GM18499 (cell line): Measurements from ENCODE around the gene TPP2.

ENCODE experiments used
- ATAC-seq: cut with Tn5 transposase; IDR thresholded peaks from one replicate; pipeline ENCODE4 v1.9.1; 2021; ENCODE audit warnings: moderate number of reproducible peaks; ENCODE audit not compliant: insufficient read depth, unreplicated experiment

The TPP2 gene

DNA sequence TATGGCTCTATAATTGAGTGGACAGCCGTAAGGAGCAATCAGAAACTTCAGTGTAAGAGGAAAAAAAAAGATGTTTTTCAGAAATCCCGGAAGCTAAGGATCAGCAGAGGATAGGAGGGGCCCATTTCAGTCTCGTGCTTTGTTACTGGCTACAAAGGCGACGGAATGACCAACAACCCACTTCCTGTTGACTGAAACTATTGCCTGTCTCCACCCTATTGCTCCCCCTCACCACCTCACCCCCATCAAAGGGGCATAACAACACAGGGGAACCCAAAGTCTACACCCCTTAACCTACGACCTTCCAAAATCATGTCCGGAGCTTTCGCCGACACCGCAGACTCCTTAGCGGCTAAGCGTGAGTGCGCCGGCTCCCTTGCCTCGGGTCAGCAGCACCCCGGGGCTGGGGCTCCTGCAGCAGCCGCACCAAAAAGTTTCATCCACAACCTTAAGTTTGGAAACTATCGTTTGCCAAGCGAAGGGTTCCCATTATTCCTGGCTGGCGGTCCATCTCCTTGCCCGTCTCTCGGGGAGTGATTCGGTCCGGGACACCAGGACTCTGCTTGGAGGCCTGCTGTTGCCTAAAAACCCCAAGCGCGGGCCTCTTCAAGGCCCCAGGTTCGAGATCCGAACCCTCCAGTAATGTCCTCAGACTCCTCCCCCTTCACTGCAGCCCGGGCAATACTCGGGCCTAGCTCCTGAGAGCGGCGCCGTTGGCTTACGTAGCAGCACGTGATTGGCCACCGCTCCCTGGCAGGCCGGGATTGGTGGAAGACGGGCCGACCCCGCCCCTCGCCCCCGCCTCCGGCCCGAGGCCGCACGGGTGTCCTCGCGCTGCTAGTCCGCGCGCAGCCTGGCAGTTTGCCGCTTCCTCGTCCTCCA is at the start of gene TPP2:
TPP2 (plus strand) TSS at position 840 of the 882 bp plus-strand sequence. CDS start 53 bp downstream, outside the sequence.
- peak; percentile 55 for ATAC-seq

DNA sequence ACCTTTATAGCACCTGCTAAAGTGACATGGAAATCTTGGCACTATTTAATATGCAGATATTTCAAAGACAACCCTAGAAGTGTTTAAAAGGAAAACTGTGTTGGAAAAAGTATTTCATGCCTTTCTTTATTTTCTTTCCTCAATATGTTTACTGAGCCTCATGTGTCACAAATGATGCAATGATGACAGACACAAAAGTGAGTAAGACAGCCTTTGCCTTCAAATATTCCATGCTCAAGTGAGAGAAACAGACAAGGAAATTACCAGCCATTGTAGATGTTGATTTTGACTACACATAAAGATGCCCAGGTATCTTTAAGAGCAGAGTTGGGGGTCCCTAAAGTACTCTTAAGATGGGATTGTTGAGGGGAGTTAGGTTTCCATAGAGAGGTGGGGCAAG is 48.0 kb upstream of the TPP2 start:
- ATAC-seq = no peak

DNA sequence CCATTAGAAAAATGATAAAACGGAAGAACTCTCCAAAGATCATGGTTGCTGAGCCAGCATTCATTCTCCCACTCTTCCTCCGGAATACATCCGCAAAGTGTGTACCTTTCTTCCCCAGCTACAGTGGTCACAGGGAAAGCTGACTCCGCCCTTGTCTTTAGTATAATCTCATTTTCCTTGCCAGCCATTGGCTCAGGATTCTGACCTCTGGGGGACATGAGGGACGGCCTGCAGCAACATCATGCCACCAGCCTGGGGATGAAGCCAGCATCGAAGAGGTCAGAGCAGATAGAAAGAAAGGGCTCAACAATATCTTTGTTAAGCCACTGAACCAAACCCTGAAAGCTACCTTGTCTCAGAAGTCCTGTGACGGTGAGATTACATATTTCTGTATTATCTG is 46.3 kb upstream of the TPP2 start:
- ATAC-seq = no peak

DNA sequence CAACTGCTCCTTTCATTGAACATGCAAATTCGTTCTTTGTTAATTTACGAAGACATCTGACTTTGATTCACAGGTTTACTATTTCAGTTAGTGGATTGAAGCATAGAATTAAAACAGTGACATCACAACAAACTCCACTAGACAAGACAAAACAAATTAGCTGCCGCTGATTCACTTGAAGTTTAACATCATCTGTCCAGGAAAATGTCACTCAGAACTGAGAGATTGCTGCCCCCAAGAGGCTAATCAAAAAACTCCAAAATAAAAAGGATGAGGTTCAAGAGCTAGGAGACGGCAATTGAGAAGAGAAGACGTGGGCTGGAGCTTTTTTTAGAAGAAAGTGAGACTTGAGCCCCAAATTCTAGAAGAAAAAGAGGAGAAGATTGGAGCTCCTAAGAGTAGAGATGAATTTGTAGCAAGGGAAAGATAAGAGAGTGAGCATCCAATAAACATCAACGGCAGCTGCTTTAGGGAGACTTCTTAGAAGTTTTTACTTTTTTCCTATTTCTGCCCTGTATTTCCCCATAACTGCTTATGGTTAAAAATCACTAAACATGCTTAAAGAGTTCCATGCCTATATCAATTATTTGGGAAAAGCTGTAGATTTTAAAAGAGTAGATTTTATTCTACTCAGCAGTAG is 40.8 kb upstream of the TPP2 start:
- ATAC-seq = no peak

DNA sequence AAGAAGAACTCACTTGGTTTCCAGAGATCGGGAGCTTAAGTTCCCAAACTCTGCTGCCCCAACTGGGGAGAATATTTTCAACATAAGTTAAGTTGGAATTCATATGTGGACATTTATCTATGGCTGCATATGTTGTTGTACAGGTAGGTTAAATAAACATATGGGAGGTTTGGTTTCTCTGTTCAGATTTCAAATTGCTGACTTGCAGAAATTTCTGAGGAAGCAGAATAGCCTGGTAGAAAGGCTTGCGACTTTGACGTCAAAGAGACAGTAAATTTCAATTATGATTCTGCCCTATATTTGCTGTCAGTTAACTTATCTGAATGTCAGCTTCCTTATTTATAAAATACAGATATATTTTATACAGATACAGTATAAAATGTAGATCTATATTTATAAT is 40.0 kb upstream of the TPP2 start:
- ATAC-seq = no peak

DNA sequence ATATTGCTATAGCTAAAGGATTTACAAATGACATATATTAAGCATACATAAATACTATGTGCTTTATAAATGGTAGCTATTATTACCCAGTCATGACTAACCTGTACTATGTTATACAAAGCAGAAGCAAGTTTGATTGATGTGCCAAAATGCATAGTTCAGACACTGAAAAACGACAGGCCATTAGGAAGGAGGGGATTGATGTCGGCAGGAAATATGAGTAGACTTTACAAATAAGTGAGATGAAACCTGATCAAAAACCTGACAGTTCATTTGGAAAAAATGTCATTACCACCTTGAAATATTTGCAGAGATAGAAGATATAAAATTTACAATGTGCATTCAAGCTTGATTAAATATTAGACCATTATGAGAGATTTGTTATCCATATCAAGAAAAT is 38.8 kb upstream of the TPP2 start:
- no peak for ATAC-seq

DNA sequence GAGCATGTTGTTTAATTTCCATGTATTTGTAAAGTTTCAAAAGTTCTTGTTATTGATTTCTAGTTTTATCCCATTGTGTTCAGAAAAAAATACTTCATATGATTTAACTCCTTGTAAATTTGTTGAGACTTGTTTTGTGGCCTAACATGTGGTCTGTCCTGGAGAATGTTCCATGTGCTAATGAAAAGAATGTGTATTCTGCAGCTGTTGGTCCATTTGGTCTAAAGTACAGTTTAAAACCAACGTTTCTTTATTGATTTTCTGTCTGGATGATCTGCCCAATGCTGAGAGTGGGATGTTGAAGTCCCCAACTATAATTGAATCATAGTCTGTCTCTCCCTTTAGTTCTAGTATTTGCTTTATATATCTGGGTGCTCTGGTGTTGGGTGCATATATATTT is 34.9 kb upstream of the TPP2 start:
- ATAC-seq = no peak

DNA sequence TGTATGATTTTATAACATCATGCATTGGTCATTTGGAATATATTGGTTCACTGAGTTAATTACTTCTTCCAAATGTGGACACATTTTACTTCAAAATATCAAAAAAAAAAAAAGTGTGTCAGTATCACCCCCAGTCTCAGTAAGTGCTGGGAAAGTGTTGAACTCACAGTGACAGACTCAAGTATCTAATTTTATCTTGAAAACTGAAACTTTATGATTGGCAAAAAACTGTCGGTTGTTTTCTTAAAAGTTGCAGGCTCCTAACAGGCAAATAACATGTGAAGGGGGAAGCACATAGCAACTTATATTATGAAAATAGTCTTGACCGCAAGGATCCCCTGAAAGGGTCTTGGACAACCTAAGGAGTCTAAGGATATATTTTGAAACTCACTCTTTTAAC is 33.5 kb upstream of the TPP2 start:
- ATAC-seq = no peak

DNA sequence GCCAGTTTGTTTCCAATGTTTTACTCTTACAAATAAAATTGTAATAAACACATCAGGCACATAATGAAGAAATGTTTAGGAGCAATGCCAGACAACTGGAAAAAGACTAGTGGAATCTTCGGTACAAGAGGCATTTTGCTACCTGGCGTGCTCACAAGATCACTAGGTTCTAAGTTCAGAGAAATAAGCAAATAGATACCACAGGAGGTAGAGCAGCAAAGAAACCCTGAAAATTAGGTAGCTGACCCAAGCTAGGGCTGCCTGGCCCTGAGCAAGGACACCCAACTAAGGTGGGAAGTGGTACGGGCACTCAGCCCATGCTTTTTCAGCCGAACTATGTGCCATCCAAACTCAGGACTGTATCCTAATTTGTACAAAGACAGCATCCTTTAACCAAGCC is 32.2 kb upstream of the TPP2 start:
- no peak for ATAC-seq

DNA sequence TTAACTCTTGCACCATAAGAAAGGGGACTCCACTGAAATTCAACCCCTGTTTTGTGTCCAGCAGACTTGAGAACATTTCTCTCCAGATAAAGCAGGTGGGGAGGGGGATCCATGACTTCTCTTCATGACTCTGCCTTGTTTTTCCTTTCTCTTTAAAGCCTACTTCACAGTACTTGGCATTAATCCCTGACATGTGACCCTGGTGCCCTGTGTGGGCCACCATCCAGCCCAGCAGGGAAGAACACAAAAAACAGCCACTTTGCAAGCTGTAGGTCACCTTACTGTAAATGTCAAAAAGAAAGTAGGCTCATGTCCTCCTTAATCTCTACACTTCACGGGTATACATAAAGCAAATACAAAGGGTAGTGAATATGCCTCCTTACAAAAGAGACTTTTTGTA is 30.3 kb upstream of the TPP2 start:
- no peak for ATAC-seq

DNA sequence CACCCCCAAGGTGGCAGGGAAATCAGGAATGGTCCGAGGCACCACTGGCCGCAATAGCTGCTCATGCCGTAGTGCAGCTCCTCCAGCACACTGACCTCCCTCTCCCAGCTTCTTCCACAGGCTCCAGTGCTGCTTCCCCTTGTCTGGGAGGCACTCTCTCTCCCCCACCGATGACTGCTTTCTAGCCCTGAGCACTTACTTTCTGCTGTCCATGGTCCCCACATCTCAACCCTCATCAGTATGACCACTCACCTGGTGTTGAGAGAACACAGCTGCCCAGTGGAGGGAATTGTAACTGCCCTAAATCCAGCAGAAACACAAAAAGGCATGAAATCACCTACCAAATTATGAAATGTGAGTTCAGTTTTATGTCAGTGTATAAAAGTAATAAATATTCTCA is 28.9 kb upstream of the TPP2 start:
- no peak for ATAC-seq

DNA sequence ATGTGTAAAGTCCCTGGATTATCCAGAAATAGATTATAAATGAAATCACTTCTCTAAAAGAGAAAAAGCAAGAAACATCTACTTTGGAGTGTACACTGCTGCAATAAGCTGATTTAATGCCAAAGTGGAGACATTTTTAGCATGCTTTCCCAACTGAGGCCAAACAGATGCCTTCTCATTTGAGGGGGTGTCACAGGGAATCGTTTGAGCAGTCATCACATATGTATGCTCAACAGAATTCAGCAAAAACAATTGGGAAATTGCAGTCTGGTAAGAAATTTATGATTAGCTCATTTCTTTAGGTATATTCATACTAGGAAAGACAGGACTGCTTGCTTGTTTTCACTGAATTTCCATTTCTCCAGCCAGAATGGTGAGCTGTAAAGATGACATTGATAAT is 27.3 kb upstream of the TPP2 start:
- no peak for ATAC-seq

DNA sequence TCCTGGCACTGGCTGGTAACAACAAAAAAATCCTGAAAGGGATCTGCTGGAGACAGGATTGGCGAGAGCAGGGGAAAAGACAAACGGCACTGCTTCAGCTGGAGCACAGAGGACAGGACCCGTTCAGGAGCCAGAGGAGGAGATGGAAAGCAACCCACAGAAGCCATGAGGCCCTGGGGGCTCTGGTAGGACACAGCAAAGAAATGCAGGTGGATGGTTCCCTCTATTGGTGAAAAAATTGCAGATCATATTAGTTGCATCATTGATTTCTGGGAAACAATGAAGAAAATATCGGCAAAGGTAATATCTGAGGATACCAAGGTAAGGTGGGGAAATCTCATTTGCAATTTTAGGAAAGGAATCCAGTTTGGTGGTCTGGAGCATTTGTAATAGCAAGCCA is 25.7 kb upstream of the TPP2 start:
- no peak for ATAC-seq

DNA sequence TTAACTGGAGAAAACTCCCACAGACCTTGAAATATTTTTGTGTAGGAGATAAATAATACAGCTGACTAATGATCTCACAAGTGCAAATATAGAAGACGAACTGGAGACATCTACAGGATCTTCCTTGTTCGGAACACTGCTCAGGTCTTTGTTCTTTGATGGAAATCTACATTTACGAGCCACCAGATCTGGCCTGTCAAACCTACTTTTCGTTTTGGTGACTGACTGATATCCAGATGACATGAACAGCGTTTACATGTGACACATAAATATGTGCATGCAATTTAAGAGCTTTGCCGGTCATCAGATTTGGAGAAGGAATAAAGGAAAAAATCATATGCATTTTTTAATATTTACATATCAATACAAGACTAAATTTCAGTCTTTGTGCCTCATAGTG is 24.5 kb upstream of the TPP2 start:
- no peak for ATAC-seq

DNA sequence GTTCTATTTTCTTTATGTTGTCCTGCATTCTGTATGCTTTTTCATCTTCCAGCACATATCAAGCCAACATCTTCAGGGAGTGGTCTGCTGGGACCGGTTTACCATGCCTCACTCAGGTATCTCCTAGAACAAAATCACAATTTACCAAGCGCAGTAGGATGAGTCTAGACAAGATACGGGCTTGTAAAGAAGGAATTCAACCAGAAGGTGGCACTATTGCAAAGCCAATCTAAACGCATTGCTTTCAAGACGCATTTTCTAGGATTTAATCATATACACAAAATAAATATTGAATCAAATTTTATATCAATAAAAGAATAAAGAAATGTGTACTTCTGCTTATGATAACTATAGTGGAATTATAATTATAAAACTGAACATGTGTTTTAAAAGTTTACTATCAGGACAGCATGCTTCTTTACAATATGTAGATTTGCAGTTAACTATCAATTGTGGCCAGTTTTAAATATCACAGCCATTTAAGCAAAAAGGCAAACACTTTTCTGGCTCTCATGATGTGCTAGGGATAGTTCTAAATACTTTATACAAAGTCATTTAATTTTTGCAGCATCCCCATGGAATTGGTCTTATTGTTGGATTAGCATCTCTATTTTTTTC is 16.1 kb upstream of the TPP2 start:
- ATAC-seq = peak; percentile 47

DNA sequence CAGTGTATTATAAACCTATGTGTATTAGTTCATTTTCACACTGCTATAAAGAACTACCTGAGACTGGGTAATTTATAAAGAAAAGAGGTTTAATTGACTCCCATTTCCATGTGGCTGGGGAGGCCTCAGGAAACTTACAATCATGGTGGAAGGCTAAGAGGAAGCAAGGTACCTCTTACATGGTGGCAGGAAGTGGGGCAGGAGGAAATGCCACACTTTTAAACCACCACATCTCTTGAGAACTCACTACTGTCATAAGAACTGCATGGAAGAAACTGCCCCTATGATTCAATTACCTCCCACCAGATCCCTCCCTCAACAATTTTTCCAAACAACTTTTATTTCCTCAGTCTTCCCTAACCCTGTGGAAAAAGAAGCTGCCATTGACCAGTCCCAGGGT is 14.5 kb upstream of the TPP2 start:
- ATAC-seq = no peak

DNA sequence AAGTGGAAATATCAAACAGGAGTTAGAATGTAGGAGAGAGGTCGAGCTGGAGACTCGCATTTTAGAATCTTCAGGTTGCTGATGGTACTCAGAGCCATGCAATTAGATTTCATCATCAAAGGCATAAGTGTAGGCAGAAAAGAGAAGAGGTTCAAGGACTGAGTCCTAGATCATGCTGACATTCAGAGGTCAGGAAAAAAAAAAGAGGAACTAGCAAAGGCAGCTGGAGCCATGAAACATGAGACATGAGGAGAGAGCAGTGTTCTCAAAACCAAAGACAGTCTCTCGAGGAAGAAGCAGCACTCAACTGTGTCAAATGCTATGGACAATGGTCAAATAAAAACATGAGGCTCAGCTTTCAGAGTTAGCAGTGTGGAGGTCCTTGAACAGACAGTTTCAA is 12.4 kb upstream of the TPP2 start:
- peak; percentile 55 for ATAC-seq

DNA sequence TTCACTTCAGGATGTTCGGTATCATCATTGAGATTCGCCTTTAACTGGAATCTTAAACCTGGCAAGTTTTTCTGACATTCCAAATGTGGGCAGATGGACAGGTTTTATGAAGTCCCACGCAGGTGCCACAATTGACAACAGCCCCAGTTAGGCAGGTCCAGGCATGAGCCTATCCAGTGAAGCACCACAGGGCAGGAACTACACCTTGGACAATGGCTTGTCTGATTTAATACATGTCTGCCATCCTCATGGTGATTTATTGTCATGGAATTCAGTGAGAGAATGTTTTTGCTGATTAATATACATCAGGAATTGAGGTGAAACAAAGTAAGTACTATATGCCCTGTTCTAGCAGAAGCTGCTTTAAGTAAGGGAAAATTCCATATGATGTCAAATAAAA is 10.2 kb upstream of the TPP2 start:
- no peak for ATAC-seq

DNA sequence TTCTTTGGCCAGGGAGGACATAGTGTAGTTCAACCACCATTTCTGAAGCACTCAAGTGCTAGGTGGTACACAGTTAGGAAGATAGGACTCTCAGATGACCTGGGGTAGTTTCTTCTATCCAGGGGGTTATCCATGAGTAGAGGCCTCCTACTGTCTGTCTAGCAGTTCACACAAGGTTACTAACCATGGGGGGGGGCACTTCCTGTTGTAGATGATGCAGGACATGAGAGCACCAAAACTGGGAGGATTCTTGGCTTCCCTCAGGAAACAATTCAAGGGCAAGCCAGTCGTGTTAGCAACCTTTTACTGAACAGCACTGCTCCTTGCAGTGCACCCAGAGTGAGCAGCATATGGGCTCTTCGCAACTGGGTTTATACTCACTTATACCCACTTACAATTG is 8.9 kb upstream of the TPP2 start:
- no peak for ATAC-seq

DNA sequence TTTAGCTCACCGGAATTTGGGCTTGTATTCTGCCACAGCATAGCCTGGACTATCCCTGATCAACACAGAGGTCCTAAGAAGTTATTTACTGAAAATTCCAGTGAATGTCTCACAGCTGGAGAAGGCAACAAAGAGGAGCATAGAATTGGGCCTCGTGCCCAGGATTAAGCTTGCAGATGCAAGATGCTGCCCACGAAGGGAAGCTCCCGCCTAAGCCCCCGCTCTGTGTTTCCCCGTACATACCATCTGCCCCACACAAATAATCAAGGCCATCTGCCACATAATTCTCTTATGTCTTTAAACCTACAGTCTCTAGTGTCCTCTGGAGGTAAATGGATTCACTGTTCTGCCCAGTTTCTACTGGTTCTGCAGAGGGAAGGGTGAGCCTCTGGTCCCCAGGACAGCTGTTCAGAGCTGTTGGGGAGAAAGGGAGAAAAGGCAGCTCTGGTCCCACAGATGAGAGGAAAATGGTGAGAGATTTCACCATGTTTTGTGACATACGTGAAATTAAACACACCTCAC is 7.4 kb upstream of the TPP2 start:
- ATAC-seq = no peak
